H9 (cell line): Measurements from ENCODE around the gene ACACA. TPM values are rescaled to one million over a fixed set of nuclear protein-coding genes. Genes with fewer than 3 reads are reported as not detected.

Experiments used
- DNase-seq: peaks from one replicate; pipeline ENCODE4 v3.0.0-alpha.2; 2017
- H2AFZ ChIP-seq: one replicate; pipeline ENCODE4 v1.6.1; 2013; ENCODE audit warnings: mild to moderate bottlenecking, low read length, control low read depth, moderate library complexity
- H2AK5ac ChIP-seq: 2 replicates; pipeline ENCODE4 v1.6.1; 2013; ENCODE audit warnings: low read length, control low read depth, mixed read lengths; ENCODE audit not compliant: insufficient read length
- H2BK120ac ChIP-seq: one replicate; pipeline ENCODE4 v1.6.1; 2013; ENCODE audit warnings: low read depth, mild to moderate bottlenecking, low read length, control low read depth, inconsistent platforms; ENCODE audit not compliant: poor library complexity, severe bottlenecking
- H2BK12ac ChIP-seq: 2 replicates; pipeline ENCODE4 v1.6.1; 2013; ENCODE audit warnings: low read length, control low read depth, mixed read lengths, low read depth; ENCODE audit not compliant: insufficient read length
- H2BK15ac ChIP-seq: 2 replicates; pipeline ENCODE4 v1.6.1; 2013; ENCODE audit warnings: low read depth, low read length, control low read depth
- H2BK20ac ChIP-seq: one replicate; pipeline ENCODE4 v1.6.1; 2013; ENCODE audit warnings: low read depth, mild to moderate bottlenecking, low read length, control low read depth, inconsistent platforms; ENCODE audit not compliant: poor library complexity, severe bottlenecking
- H2BK5ac ChIP-seq: 2 replicates; pipeline ENCODE4 v1.6.1; 2013; ENCODE audit warnings: low read length, control low read depth, mixed read lengths; ENCODE audit not compliant: insufficient read length
- H3K14ac ChIP-seq: 2 replicates; pipeline ENCODE4 v1.6.1; 2013; ENCODE audit warnings: low read length, control low read depth; ENCODE audit not compliant: insufficient read depth
- H3K18ac ChIP-seq: 2 replicates; pipeline ENCODE4 v1.6.1; 2013; ENCODE audit warnings: low read depth, mild to moderate bottlenecking, mixed read lengths, low read length, control low read depth; ENCODE audit not compliant: insufficient read length
- H3K23ac ChIP-seq: 2 replicates; pipeline ENCODE4 v1.6.1; 2013; ENCODE audit warnings: low read length, control low read depth, mixed read lengths, low read depth; ENCODE audit not compliant: insufficient read length
- H3K23me2 ChIP-seq: 2 replicates; pipeline ENCODE4 v1.6.1; 2013; ENCODE audit warnings: low read depth, mild to moderate bottlenecking, mixed read lengths, low read length, control low read depth; ENCODE audit not compliant: insufficient read length, poor library complexity, severe bottlenecking
- H3K27ac ChIP-seq: 2 replicates; pipeline ENCODE4 v1.5.1; 2013; ENCODE audit warnings: low read length, control low read depth, mixed read lengths, low read depth; ENCODE audit not compliant: insufficient read length
- H3K27me3 ChIP-seq: 2 replicates; pipeline ENCODE4 v1.6.1; 2013; ENCODE audit warnings: low read length, control low read depth, inconsistent platforms; ENCODE audit not compliant: insufficient read depth
- H3K4ac ChIP-seq: 2 replicates; pipeline ENCODE4 v1.6.1; 2013; ENCODE audit warnings: low read depth, mild to moderate bottlenecking, control low read depth, inconsistent platforms, low read length, moderate library complexity
- H3K4me1 ChIP-seq: 2 replicates; pipeline ENCODE4 v1.6.1; 2013; ENCODE audit warnings: low read length, control low read depth, inconsistent platforms; ENCODE audit not compliant: insufficient read depth
- H3K4me2 ChIP-seq: 2 replicates; pipeline ENCODE4 v1.6.1; 2013; ENCODE audit warnings: low read length, control low read depth, mixed read lengths; ENCODE audit not compliant: insufficient read length, insufficient read depth
- H3K56ac ChIP-seq: 2 replicates; pipeline ENCODE4 v1.6.1; 2013; ENCODE audit warnings: low read depth, mild to moderate bottlenecking, mixed read lengths, low read length, control low read depth; ENCODE audit not compliant: insufficient read length
- H3K79me1 ChIP-seq: 2 replicates; pipeline ENCODE4 v1.6.1; 2013; ENCODE audit warnings: low read depth, mild to moderate bottlenecking, moderate library complexity, low read length, control low read depth, inconsistent platforms; ENCODE audit not compliant: insufficient read depth, poor library complexity, severe bottlenecking
- H3K79me2 ChIP-seq: 2 replicates; pipeline ENCODE4 v1.6.1; 2013; ENCODE audit warnings: low read length, control low read depth, inconsistent platforms; ENCODE audit not compliant: insufficient read depth
- H3K9ac ChIP-seq: 2 replicates; pipeline ENCODE4 v1.6.1; 2013; ENCODE audit warnings: low read length, control low read depth, mixed read lengths; ENCODE audit not compliant: insufficient read length; ENCODE audit errors: extremely low read depth
- H3K9me3 ChIP-seq: one replicate; pipeline ENCODE4 v1.6.1; 2013; ENCODE audit warnings: low read depth, low read length, inconsistent platforms; ENCODE audit not compliant: control insufficient read depth
- H3T11ph ChIP-seq: one replicate; pipeline ENCODE4 v1.6.1; 2013; ENCODE audit warnings: mild to moderate bottlenecking, low read length, control low read depth, inconsistent platforms
- H4K20me1 ChIP-seq: one replicate; pipeline ENCODE4 v1.6.1; 2013; ENCODE audit not compliant: control insufficient read depth, insufficient read length, insufficient read depth
- H4K5ac ChIP-seq: 2 replicates; pipeline ENCODE4 v1.6.1; 2013; ENCODE audit warnings: low read depth, mild to moderate bottlenecking, mixed read lengths, low read length, control low read depth; ENCODE audit not compliant: insufficient read length
- H4K8ac ChIP-seq: replicated peaks from 2 replicates; pipeline ENCODE4 v1.6.1; 2013; ENCODE audit warnings: low read length, control low read depth, mixed read lengths, low read depth; ENCODE audit not compliant: insufficient read length
- H4K91ac ChIP-seq: 2 replicates; pipeline ENCODE4 v1.6.1; 2013; ENCODE audit warnings: low read depth, mild to moderate bottlenecking, moderate library complexity, mixed read lengths, low read length, control low read depth; ENCODE audit not compliant: insufficient read length
- H3K27ac Mint-ChIP-seq, 3 experiments: 2 replicates in 2 of 3; 3 replicates in 1 of 3; pipeline ENCODE4 v1.8.0; 2020 to 2021; ENCODE audit warnings: mixed read lengths in 3 of 3, mild to moderate bottlenecking in 1 of 3, moderate library complexity in 1 of 3
- H3K27me3 Mint-ChIP-seq: 2 replicates; pipeline ENCODE4 v1.8.0; 2021; ENCODE audit warnings: low read depth, mild to moderate bottlenecking, moderate library complexity, mixed read lengths
- H3K36me3 Mint-ChIP-seq, 3 experiments: 2 replicates in 2 of 3; 3 replicates in 1 of 3; pipeline ENCODE4 v1.8.0; 2020 to 2021; ENCODE audit warnings: low read depth in 3 of 3, mixed read lengths in 3 of 3; ENCODE audit not compliant: insufficient read depth in 1 of 3
- H3K4me1 Mint-ChIP-seq, 2 experiments: 2 replicates each; pipeline ENCODE4 v1.8.0; 2020; ENCODE audit warnings: mixed read lengths in 2 of 2
- H3K4me3 Mint-ChIP-seq, 2 experiments: 2 replicates in 1 of 2; 3 replicates in 1 of 2; pipeline ENCODE4 v1.8.0; 2020 to 2021; ENCODE audit warnings: mild to moderate bottlenecking in 2 of 2, mixed read lengths in 2 of 2, moderate library complexity in 1 of 2
- H3K9me3 Mint-ChIP-seq, 2 experiments: 2 replicates in 1 of 2; 3 replicates in 1 of 2; pipeline ENCODE4 v1.8.0; 2020; ENCODE audit warnings: mild to moderate bottlenecking in 2 of 2, mixed read lengths in 2 of 2, moderate library complexity in 1 of 2
- CTCF ChIP-seq: fragments of 200-600 bp; sonication (generic); conservative IDR thresholded peaks from 3 replicates; pipeline ENCODE4 v1.8.0; 2021; ENCODE audit warnings: antibody characterized with exemption, mild to moderate bottlenecking
- WGBS: extraction: QIAGEN DNeasy Blood & Tissue Kit; methylation state at CpG from one replicate; pipeline ENCODE4 v1.1.7; 2013; ENCODE audit warnings: missing lambda C conversion rate, low lambda C conversion rate, mixed read lengths; ENCODE audit not compliant: insufficient read length; ENCODE audit errors: extremely low coverage; 5-methylcytosine and 5-hydroxymethylcytosine counted together
- total RNA-seq: library from RNA; stranded (reverse); gene quantifications from 2 replicates; pipeline ENCODE4 v1.2.1, GENCODE V29; 2021

ACACA gene
- total RNA-seq, 1 experiment from 2014 or later = 135 TPM

- no peak overlapping the region for H4K8ac ChIP-seq
- H4K91ac ChIP-seq = no peak overlapping the region
- H3K14ac ChIP-seq = no peak overlapping the region
- Mint-ChIP-seq H3K4me1 (peaks cover 37 to 41% of the 10 kb centered on the region in 2 experiments), H3K27ac (peak overlapping the region in 1 of 3 experiments; percentile 69; a peak in 2 of 7 replicates), H3K27me3 (no peaks in the 10 kb centered on the region), H3K9me3 (no peaks in the 10 kb centered on the region; a peak in 1 of 5 replicates), H3K36me3 (peaks cover 0 to 30% (median 21%) of the 10 kb centered on the region in 3 experiments; a peak in 6 of 7 replicates), H3K4me3 (no peak overlapping the region)
- no peaks in the 10 kb centered on the region for H3K23me2 ChIP-seq
- no peak overlapping the region for H2BK15ac ChIP-seq
- no peak for TF ChIP-seq CTCF
- no peak overlapping the region for H2BK120ac ChIP-seq
- no peak overlapping the region for H3K9ac ChIP-seq
- H2AFZ ChIP-seq = no peak overlapping the region
- no peaks in the 10 kb centered on the region for H3K79me1 ChIP-seq
- H3K56ac ChIP-seq = no peak overlapping the region
- H3K9me3 ChIP-seq = no peaks in the 10 kb centered on the region
- no peak overlapping the region for H3T11ph ChIP-seq
- no peak overlapping the region for H3K18ac ChIP-seq
- H3K23ac ChIP-seq = no peak overlapping the region
- H2BK12ac ChIP-seq = no peak overlapping the region
- H3K4me2 ChIP-seq = no peak overlapping the region
- H4K5ac ChIP-seq = no peak overlapping the region
- H2BK5ac ChIP-seq = no peak overlapping the region
- H2BK20ac ChIP-seq = no peak overlapping the region
- H3K27ac ChIP-seq = no peak overlapping the region
- no peaks in the 10 kb centered on the region for H3K27me3 ChIP-seq
- H2AK5ac ChIP-seq = no peak overlapping the region
- H3K4me1 ChIP-seq = peaks cover 6% of the 10 kb centered on the region; the same call in 1 of the 2 replicates
- DNase-seq = no peak
- H4K20me1 ChIP-seq = no peaks in the 10 kb centered on the region
- no CpG with 5 or more reads among the region's 18 CpGs for WGBS
- H3K79me2 ChIP-seq = no peaks in the 10 kb centered on the region
- H3K4ac ChIP-seq = no peak overlapping the region
Observed at GRCh38 chr17:37056622-37057021, 350.0 kb downstream of the ACACA start.
